Measurements from ENCODE around the gene FNDC11.

FNDC11 gene

DNA sequence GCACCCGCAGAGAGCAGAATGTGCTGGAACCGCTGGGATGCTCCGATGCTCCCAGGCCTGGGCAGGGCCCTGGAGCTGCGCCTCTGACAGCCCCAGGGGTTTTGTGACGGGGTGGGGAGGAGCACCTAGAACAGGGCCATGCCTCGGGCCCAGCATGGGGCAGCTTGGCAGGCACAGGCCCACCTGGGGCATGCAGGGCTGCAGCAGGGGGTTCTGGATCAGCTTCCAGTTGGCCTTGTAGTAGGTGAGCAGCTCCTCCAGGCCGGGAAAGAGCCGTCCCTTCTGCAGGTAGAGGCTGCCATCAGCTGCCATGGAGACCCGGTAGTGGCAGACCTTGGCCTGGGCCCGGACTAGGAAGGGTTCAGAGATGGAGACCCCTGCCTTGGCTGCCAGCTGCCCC lies 10.8 kb upstream of the FNDC11 start:
- H3K27me3 ChIP-seq: peaks cover 75% of the 10 kb centered on the region
- no peak for TF ChIP-seq CTCF (IDR thresholded peaks at IDR 0.05)
- H3K9me3 ChIP-seq: no peaks in the 10 kb centered on the region
- H3K27ac ChIP-seq: no peak overlapping the region
- H3K4me1 ChIP-seq (ENCODE audit: control insufficient read depth in 1 of 2, insufficient read depth in 1 of 2, low read depth in 1 of 2, low read length in 1 of 2): peaks cover 3 to 7% of the 10 kb centered on the region in 2 experiments
- H3K4me3 ChIP-seq (ENCODE audit: low read depth in 1 of 2, low read length in 1 of 2): no peak overlapping the region
- no peaks in the 10 kb centered on the region for H3K36me3 ChIP-seq

GRCh38 chr20:63543733-63544132 lies 10.2 kb upstream of the FNDC11 start:
- no peak for TF ChIP-seq CTCF (IDR thresholded peaks at IDR 0.05)
- H3K27ac ChIP-seq: no peak overlapping the region
- peaks cover 78% of the 10 kb centered on the region for H3K27me3 ChIP-seq
- no peaks in the 10 kb centered on the region for H3K9me3 ChIP-seq
- H3K36me3 ChIP-seq: no peaks in the 10 kb centered on the region
- peaks cover 0 to under 1% of the 10 kb centered on the region in 2 experiments for H3K4me1 ChIP-seq (ENCODE audit: control insufficient read depth in 1 of 2, insufficient read depth in 1 of 2, low read depth in 1 of 2, low read length in 1 of 2)
- no peak overlapping the region for H3K4me3 ChIP-seq (ENCODE audit: low read depth in 1 of 2, low read length in 1 of 2)

DNA sequence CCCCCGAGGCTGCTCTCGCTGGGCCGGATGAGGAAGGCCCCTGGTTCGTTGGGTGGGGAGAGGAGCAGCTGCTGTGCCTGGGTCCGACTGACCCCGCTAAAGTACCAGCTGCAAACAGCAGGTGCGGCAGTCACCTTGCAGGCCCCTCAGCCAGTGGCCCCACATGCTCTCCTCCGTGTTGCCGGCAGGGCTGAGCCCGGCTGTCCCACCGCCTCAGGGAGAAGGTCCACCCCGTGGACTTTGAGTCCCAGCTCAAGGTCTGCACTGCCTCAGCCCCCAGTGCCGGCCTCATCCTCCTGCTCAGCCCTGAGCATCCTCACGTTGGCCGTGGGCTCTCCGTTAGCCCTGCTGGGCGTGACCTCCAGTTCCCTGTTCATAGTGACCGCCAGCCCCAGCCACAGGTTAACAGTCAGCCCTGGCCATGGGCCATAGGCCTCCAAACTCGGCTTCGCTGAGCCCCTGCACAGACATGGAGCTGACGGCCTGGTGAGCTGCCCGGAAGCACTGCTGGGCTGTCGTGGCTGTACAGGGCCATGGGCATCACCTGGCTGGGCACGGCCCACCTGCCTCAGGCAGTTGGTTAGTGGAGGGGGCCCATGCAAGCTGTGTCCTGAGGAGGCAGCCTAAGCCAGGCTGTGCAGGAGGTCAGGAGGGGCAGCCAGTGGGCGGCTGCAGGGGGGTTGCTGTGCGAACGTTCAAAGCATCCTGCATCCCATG lies 9.6 kb upstream of the FNDC11 start:
- peaks cover 78% of the 10 kb centered on the region for H3K27me3 ChIP-seq
- no peak overlapping the region for H3K27ac ChIP-seq
- no peak overlapping the region for H3K4me3 ChIP-seq (ENCODE audit: low read depth in 1 of 2, low read length in 1 of 2)
- H3K36me3 ChIP-seq: no peaks in the 10 kb centered on the region
- H3K4me1 ChIP-seq (ENCODE audit: control insufficient read depth in 1 of 2, insufficient read depth in 1 of 2, low read depth in 1 of 2, low read length in 1 of 2): no peaks in the 10 kb centered on the region
- no peaks in the 10 kb centered on the region for H3K9me3 ChIP-seq
- no peak for TF ChIP-seq CTCF (IDR thresholded peaks at IDR 0.05)

GRCh38 chr20:63544958-63545516 lies 8.9 kb upstream of the FNDC11 start:
- Histone ChIP-seq H3K36me3 (no peaks in the 10 kb centered on the region), H3K27me3 (peaks cover 78% of the 10 kb centered on the region), H3K9me3 (no peaks in the 10 kb centered on the region), H3K27ac (no peak overlapping the region), H3K4me1 (ENCODE audit: control insufficient read depth in 1 of 2, insufficient read depth in 1 of 2, low read depth in 1 of 2, low read length in 1 of 2) (no peaks in the 10 kb centered on the region), H3K4me3 (ENCODE audit: low read depth in 1 of 2, low read length in 1 of 2) (no peak overlapping the region)
- no peak for TF ChIP-seq CTCF (IDR thresholded peaks at IDR 0.05)

DNA sequence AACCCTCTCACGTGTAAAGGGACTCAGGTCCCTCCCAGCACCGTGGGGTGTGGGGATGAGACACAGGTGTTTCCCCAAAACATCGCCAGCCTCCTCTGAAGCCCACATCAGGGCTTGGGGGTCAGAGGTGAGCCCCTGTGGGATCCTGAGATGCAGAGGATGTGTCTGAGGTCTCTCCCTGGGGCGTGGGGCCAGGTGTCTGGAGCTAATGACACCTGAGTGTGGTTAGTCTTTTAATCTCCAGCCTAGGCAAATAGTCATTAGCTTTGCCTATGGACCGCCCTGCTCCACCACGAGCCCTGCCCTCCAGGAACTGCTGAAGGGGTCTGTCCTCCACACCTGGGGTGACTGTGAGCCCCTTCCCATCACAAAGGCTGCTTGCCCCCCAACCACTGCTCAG lies 8.1 kb upstream of the FNDC11 start:
- TF ChIP-seq CTCF (IDR thresholded peaks at IDR 0.05): no peak
- H3K27me3 ChIP-seq: peaks cover 79% of the 10 kb centered on the region
- H3K27ac ChIP-seq: no peak overlapping the region
- H3K9me3 ChIP-seq: no peaks in the 10 kb centered on the region
- H3K4me1 ChIP-seq (ENCODE audit: control insufficient read depth in 1 of 2, insufficient read depth in 1 of 2, low read depth in 1 of 2, low read length in 1 of 2): no peaks in the 10 kb centered on the region
- no peak overlapping the region for H3K4me3 ChIP-seq (ENCODE audit: low read depth in 1 of 2, low read length in 1 of 2)
- H3K36me3 ChIP-seq: no peaks in the 10 kb centered on the region

Data from neutrophil (primary cell).